ENCODE results near the gene SORL1. TPM values are rescaled to one million over a fixed set of nuclear protein-coding genes. Genes with fewer than 3 reads are reported as not detected.
A peak's percentile ranks its signal among the peaks of the same experiment; 100 is the strongest.

SORL1 gene
- total and polyA plus RNA-seq, 2 of the 13 experiments (the other 11 are each of a cell fraction or from before 2014, with no cell fraction given) = 21.3 to 148 TPM

- TF ChIP-seq SMARCE1 (IDR thresholded peaks at IDR 0.05; ENCODE audit: borderline replicate concordance) = no peak
- peak; percentile 53; the same call in 1 of the 2 replicates for TF ChIP-seq DRAP1 (CRISPR knock-in tag; IDR thresholded peaks at IDR 0.05)
- peak; percentile 52 for TF ChIP-seq HDAC1 (CRISPR knock-in tag; IDR thresholded peaks at IDR 0.05)
- TF ChIP-seq ZMYM3 (CRISPR knock-in tag; IDR thresholded peaks at IDR 0.05) = 0 out of 2 replicates have a peak, but pooled peaks have one; percentile 11
- TF ChIP-seq ZNF124 (CRISPR knock-in tag; IDR thresholded peaks at IDR 0.05) = peak; percentile 52; the same call in 1 of the 2 replicates
- TF ChIP-seq ZBTB4 (CRISPR knock-in tag; IDR thresholded peaks at IDR 0.05; ENCODE audit: borderline replicate concordance) = 0 out of 2 replicates have a peak, but pooled peaks have one; percentile 50
- no peak for TF ChIP-seq ZNF674 (CRISPR knock-in tag; IDR thresholded peaks at IDR 0.05; ENCODE audit: low read depth)
- TF ChIP-seq HNF1A (IDR thresholded peaks at IDR 0.05; ENCODE audit: low read depth) = peak; percentile 60; the same call in 1 of the 2 replicates
- no peak; the same call in 1 of the 2 replicates for TF ChIP-seq HNF1A (CRISPR knock-in tag; IDR thresholded peaks at IDR 0.05; ENCODE audit: borderline replicate concordance)
- TF ChIP-seq ASH2L (IDR thresholded peaks at IDR 0.05; ENCODE audit: insufficient read length, low read depth, low read length) = peak; percentile 35
- TF ChIP-seq KMT2A (CRISPR knock-in tag; IDR thresholded peaks at IDR 0.05) = 0 out of 2 replicates have a peak, but pooled peaks have one; percentile 46
Measured at GRCh38 chr11:121451178-121451985, 732 bp upstream of the SORL1 start (continued).

All from HepG2 (cell line).